Memory B cell (primary cell): Measurements from ENCODE around the gene DCPS.
A peak's percentile ranks its signal among the peaks of the same experiment; 100 is the strongest.

Experiments
- ATAC-seq: fragments of 150-1000 bp; cut with Tn5 transposase; 2 replicates; pipeline ENCODE4 v1.10.0; 2021; ENCODE audit warnings: low read depth, mild to moderate bottlenecking, moderate library complexity
- DNase-seq, 2 donors: peaks; one replicate each; pipeline ENCODE4 v3.0.0; 2022; ENCODE audit warnings: low spot score in 2 of 2
- H3K27ac Mint-ChIP-seq: one replicate; pipeline ENCODE4 v1.8.0; 2022; ENCODE audit warnings: mild to moderate bottlenecking, moderate library complexity, mixed read lengths
- H3K27me3 Mint-ChIP-seq: one replicate; pipeline ENCODE4 v1.8.0; 2022; ENCODE audit warnings: mixed read lengths
- H3K36me3 Mint-ChIP-seq: one replicate; pipeline ENCODE4 v1.8.0; 2022; ENCODE audit warnings: mild to moderate bottlenecking, mixed read lengths
- H3K4me1 Mint-ChIP-seq: one replicate; pipeline ENCODE4 v1.8.0; 2022; ENCODE audit warnings: mixed read lengths
- H3K4me3 Mint-ChIP-seq: one replicate; pipeline ENCODE4 v1.8.0; 2022; ENCODE audit warnings: mild to moderate bottlenecking, moderate library complexity, mixed read lengths
- H3K9me3 Mint-ChIP-seq: one replicate; pipeline ENCODE4 v1.8.0; 2022; ENCODE audit warnings: mixed read lengths

DCPS gene

DNA sequence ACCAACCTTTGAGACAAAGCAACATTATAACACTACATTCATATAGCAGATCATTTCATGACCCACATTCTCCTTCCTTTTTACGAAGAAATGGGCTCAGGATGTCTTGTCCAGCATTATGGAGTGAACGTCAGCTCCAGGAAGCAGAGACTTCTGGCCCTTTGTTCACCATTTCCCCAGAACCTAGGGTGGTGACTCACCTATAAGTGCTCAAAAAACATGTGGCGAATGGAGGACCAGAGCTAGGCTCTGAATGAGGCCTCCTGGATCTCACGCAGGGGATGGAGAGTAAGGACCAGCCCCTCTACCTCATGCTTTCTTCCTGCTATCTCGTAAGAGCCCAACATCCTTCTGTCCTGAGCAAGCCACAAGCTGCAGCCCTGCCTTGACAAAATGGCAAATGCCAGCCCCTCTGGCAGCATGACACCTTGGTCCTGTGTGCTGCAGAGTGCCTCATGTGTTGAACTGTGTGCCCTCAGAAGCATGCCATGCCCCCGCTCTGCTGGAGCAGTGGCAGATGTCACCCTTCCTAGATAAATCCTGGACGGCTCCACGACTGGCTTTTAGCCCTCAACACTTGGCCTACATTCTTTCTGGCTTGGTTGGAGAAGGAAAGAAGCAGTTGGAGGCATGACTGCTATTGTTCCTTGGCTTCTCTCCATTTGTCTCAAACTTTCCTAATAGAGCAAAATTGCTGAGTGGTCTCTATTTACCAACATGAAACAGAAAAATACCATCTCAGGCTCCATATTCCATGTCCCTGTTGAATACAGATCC, 45.1 kb downstream of the DCPS start:
- peaks cover 12% of the 10 kb centered on the region for H3K36me3 Mint-ChIP-seq
- no peak overlapping the region for H3K27ac Mint-ChIP-seq
- H3K27me3 Mint-ChIP-seq, result no peaks in the 10 kb centered on the region
- H3K4me1 Mint-ChIP-seq, result peaks cover 7% of the 10 kb centered on the region
- ATAC-seq, result no peak
- H3K9me3 Mint-ChIP-seq, result no peaks in the 10 kb centered on the region
- no peak for DNase-seq
- no peak overlapping the region for H3K4me3 Mint-ChIP-seq

DNA sequence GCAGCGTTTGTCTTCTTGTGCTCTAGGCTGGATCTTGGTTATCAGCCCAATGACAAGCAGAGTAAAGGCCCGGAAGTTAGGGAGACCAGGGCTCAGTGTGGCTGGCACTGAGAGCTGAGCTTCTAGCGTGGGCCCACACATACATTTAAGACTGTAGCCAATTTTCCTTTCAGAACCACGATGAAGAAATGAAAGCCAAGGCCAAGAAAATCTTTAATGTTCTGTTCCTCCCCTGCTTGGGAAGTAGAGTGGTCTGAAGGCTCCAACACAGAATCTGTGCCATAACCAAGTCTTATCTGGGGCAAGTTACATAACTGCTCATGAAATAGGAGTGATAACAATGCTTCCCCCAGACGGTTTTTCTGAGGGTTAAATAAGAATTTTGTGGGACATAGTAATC, 47.0 kb downstream of the DCPS start:
- Mint-ChIP-seq H3K36me3 (peaks cover 6% of the 10 kb centered on the region), H3K27ac (no peak overlapping the region), H3K4me3 (no peak overlapping the region), H3K27me3 (no peaks in the 10 kb centered on the region), H3K4me1 (peaks cover 12% of the 10 kb centered on the region), H3K9me3 (no peaks in the 10 kb centered on the region)
- DNase-seq (no peak), ATAC-seq (no peak)

- no peak for DNase-seq
- Mint-ChIP-seq H3K27me3 (no peaks in the 10 kb centered on the region), H3K36me3 (peaks cover 3% of the 10 kb centered on the region), H3K4me3 (no peak overlapping the region), H3K27ac (no peak overlapping the region), H3K9me3 (no peaks in the 10 kb centered on the region), H3K4me1 (peaks cover 12% of the 10 kb centered on the region)
- no peak for ATAC-seq
Observed at GRCh38 chr11:126352163-126352562, 48.3 kb downstream of the DCPS start.

- Mint-ChIP-seq H3K9me3 (no peaks in the 10 kb centered on the region), H3K36me3 (peaks cover 3% of the 10 kb centered on the region), H3K4me1 (peaks cover 12% of the 10 kb centered on the region), H3K4me3 (no peak overlapping the region), H3K27me3 (no peaks in the 10 kb centered on the region), H3K27ac (no peak overlapping the region)
- DNase-seq (no peak), ATAC-seq (no peak)
Observed at GRCh38 chr11:126352934-126353801, 49.3 kb downstream of the DCPS start.

- peaks cover 12% of the 10 kb centered on the region for H3K4me1 Mint-ChIP-seq
- peak overlapping the region; percentile 77 for H3K4me3 Mint-ChIP-seq
- no peak overlapping the region for H3K27ac Mint-ChIP-seq
- H3K9me3 Mint-ChIP-seq, result no peaks in the 10 kb centered on the region
- peak; percentile 13 for ATAC-seq
- no peaks in the 10 kb centered on the region for H3K27me3 Mint-ChIP-seq
- DNase-seq, result no peak
- H3K36me3 Mint-ChIP-seq, result peaks cover 3% of the 10 kb centered on the region
Observed at GRCh38 chr11:126354631-126355323, 50.9 kb downstream of the DCPS start.

DNA sequence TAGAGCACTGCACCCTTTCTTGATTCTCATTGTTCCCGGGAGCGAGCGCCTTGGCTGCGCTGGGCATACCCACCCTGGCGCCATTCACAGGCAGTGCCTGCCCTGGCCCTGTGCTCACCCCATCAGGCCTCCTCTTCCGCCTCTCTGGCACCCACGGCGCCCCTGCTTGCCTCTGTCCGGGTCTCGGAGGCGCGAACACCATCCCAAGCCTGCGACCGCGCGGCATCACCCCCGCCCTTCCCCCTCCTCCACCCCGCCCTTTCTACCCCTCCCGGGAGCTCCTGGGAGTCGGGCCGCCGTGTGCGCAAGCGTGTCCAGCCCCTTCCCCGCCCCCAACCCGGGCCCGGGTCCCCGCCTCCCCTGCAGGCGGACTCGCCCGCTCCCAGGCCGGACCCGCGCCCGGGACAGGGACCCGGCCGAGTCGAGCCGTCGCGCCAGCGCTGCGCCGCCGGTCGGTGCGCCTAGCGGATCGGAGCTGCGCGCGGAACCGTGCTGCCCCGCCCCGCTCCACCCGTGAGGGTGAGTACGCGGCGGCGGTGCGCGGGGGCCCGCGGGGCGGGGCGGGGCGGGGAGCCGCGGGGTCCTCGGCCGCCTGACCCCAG, 51.6 kb downstream of the DCPS start, which contains the start of gene ST3GAL4:
TSS of gene ST3GAL4 (plus strand) at position 363 of the 602 bp plus-strand sequence. CDS start 50,470 bp downstream, outside the sequence.
- DNase-seq (peak; percentile 14 to 30), ATAC-seq (peak; percentile 81)
- Mint-ChIP-seq H3K36me3 (peaks cover 3% of the 10 kb centered on the region), H3K4me3 (peak within 1 kb of the TSS; percentile 78), H3K27me3 (no peaks in the 10 kb centered on the region), H3K9me3 (no peaks in the 10 kb centered on the region), H3K4me1 (peaks cover 12% of the 10 kb centered on the region), H3K27ac (no peak within 1 kb of the TSS)

DNA sequence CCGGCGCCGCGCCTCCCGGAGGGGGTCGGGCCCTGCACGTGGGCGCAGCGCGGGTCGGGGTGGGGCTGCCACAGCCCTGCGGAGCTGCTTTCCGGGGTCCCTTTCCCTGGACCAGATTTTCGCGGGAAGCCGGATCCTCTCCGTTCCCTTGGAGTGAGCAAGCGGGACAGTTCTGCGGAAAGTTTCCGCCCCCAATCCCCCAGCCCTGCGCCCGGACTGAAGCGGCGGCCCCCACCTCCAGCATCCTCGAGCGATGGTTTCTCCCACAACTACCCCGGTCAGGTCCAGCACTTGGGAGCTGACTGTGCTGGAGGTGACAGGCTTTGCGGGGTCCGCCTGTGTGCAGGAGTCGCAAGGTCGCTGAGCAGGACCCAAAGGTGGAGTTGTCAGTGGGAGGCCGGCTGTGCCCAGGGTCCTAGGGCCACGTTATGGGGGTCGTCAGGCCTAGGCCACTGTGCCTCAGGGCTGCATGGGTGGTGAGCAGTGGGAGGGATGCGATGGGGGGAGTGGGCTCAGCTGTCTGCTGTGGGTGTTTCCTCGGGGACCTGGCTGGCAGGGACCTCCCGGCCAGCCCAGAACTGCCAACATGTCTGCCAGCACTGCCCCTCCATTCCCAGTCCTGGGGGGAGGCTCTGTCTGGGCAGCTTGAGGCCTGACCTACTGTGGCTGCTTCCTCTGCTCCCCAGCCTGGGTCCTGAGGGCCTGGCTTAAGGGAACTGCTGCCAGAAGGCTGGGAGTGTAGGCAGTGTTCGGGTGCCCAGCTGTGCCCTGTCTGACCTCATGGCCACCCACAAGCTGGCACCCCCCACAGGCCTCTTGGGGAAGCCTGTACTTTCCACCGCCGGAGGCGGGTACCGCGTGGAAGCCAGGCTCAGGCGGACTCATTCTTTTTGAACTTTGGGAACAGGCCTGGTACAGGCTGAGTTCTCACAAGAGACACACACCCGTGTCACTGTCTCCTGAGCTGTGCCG, 52.4 kb downstream of the DCPS start:
- H3K27ac Mint-ChIP-seq, result no peak overlapping the region
- ATAC-seq, result peak; percentile 20
- H3K4me3 Mint-ChIP-seq, result peak overlapping the region; percentile 78
- H3K4me1 Mint-ChIP-seq, result peaks cover 12% of the 10 kb centered on the region
- H3K27me3 Mint-ChIP-seq, result no peaks in the 10 kb centered on the region
- no peaks in the 10 kb centered on the region for H3K9me3 Mint-ChIP-seq
- H3K36me3 Mint-ChIP-seq, result no peaks in the 10 kb centered on the region
- no peak for DNase-seq

DNA sequence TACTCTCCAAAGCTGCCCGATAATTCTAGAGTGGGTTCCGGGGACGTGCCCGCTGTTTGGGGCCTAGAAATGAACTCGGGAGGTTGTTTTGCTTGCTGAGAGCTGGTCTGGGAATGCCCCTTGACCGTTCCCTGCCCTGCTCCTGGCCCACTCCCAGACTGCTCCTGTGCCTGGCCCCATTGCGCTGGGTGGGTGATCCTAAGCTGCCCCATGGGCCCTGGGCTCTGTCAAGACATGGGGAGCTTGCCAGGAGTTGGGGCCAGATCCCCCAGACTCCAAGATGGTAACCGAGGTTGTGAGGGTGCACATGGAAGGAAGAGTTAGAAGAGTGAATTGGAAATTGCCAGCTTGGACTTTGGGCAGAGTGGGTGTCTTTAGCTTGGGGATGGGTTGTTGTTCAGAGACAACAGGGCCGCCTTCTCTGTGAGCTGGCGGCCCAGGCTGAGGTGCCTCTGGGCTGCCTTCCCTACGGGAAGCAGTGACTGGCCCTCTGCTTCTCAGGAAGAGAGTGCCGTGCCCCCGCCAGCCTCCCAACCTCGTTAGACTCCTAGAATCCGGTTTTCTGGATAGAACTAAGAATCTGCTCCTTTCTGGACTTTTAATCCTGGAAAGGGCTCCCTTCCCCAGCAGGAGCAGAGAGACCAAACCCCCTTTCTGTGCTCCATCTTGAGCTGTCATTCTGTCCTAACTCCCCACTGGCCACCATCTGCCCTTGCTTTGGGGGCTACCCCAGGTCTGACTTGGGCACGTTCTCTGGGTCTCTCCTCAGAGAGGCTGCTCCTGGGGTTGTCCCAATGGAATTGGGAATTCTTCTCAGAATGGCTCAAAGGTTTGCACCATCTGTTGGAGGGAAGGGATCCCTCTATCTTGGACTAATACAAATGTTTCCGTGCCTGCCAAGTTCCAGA, 53.4 kb downstream of the DCPS start:
- Mint-ChIP-seq H3K27ac (no peak overlapping the region), H3K4me1 (peaks cover 12% of the 10 kb centered on the region), H3K36me3 (no peaks in the 10 kb centered on the region), H3K9me3 (no peaks in the 10 kb centered on the region), H3K4me3 (peak overlapping the region; percentile 27), H3K27me3 (no peaks in the 10 kb centered on the region)
- DNase-seq (no peak), ATAC-seq (no peak)

GRCh38 chr11:126357969-126358762, 54.3 kb downstream of the DCPS start:
- H3K27ac Mint-ChIP-seq, result no peak overlapping the region
- ATAC-seq (no peak), DNase-seq (no peak)
- peaks cover 8% of the 10 kb centered on the region for H3K4me1 Mint-ChIP-seq
- no peaks in the 10 kb centered on the region for H3K27me3 Mint-ChIP-seq
- no peak overlapping the region for H3K4me3 Mint-ChIP-seq
- H3K36me3 Mint-ChIP-seq, result no peaks in the 10 kb centered on the region
- H3K9me3 Mint-ChIP-seq, result no peaks in the 10 kb centered on the region

- ATAC-seq, result no peak
- no peak overlapping the region for H3K4me3 Mint-ChIP-seq
- H3K4me1 Mint-ChIP-seq, result peaks cover 8% of the 10 kb centered on the region
- H3K27ac Mint-ChIP-seq, result no peak overlapping the region
- DNase-seq, result no peak
- no peaks in the 10 kb centered on the region for H3K27me3 Mint-ChIP-seq
- H3K36me3 Mint-ChIP-seq, result no peaks in the 10 kb centered on the region
- no peaks in the 10 kb centered on the region for H3K9me3 Mint-ChIP-seq
Observed at GRCh38 chr11:126358763-126359160, 54.9 kb downstream of the DCPS start.

DNA sequence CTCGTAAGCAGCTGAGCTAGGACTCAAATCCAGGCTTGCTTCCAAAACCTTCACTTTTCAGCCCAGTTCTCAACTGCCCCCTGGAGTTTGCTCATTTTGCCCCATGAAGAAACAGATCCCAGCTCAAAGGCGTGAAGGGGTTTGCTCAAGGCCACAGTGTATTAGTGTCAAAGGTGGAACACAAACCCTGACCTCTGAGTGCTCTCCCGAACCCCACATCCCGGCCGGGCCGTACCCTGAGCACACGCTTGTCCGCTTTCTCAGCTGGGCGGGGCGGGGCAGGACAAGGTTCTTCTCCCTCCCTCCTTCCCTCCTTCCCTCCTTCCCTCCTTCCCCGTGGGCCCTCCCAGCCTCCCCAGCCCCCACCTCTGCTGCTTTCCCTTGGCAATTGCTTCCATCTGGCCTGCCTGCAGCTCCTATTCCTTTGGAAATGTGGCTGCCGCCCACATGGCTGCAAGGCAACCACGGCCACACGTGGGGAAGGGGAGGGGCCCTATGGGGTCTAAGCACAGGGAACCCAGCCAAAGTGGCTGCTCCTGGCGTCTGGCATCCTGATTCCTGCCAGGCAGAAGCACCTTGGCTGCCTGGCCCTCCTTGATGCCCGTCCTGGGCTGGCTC, 55.7 kb downstream of the DCPS start:
- H3K36me3 Mint-ChIP-seq, result no peaks in the 10 kb centered on the region
- no peak for DNase-seq
- H3K4me3 Mint-ChIP-seq, result no peak overlapping the region
- peaks cover 8% of the 10 kb centered on the region for H3K4me1 Mint-ChIP-seq
- no peaks in the 10 kb centered on the region for H3K9me3 Mint-ChIP-seq
- no peaks in the 10 kb centered on the region for H3K27me3 Mint-ChIP-seq
- ATAC-seq, result no peak
- H3K27ac Mint-ChIP-seq, result no peak overlapping the region
